A549 (cell line): ENCODE data around the gene KRTAP5-2. TPM values are rescaled to one million over a fixed set of nuclear protein-coding genes. Genes with fewer than 3 reads are reported as not detected.

Source experiments
- ATAC-seq, 2 experiments: fragments of 200-7000 bp in 1 of 2; fragments of >200 bp in 1 of 2; cut with Nextera tagmentation in 1 of 2; cut with Tn5 transposase in 1 of 2; 3 replicates each; pipeline versions ENCODE4 v1.8.0 to v1.9.1; 2018 to 2020; ENCODE audit warnings: mild to moderate bottlenecking in 1 of 2, moderate library complexity in 1 of 2
- CTCF ChIA-PET: fragments of 300-600 bp; sonication (Branson Sonifier 250); formaldehyde crosslinking; extraction: SDS; loops from one replicate; lab custom pipeline; 2021; ENCODE audit warnings: antibody characterized with exemption, inconsistent platforms; lab: Yijun Ruan, JAX
- POLR2A ChIA-PET: fragments of 350-600 bp; formaldehyde crosslinking; extraction: SDS; loops from one replicate; lab custom pipeline; 2021; ENCODE audit warnings: antibody characterized with exemption, inconsistent platforms; lab: Yijun Ruan, JAX
- DNase-seq, 2 experiments: peaks; one replicate each; pipeline versions ENCODE4 v3.0.0 to v3.0.0-alpha.2; 2011 to 2016; ENCODE audit warnings: low read depth in 1 of 2, low spot score in 1 of 2
- FAIRE-seq: peaks from 2 replicates; lab custom pipeline; 2011; peaks lifted over from hg19 to GRCh38; lab: Jason Lieb, UNC
- H3K27ac ChIP-seq, 2 experiments: fragments of >200 bp; sonication (Bioruptor Twin); formaldehyde crosslinking; 3 replicates each; pipeline ENCODE4 v1.5.1; 2016 to 2017
- H3K4me1 ChIP-seq: fragments of >200 bp; sonication (Bioruptor Twin); formaldehyde crosslinking; 3 replicates; pipeline ENCODE4 v1.6.1; 2016
- H3K4me2 ChIP-seq: fragments of >200 bp; sonication (Bioruptor Twin); formaldehyde crosslinking; 3 replicates; pipeline ENCODE4 v1.6.1; 2016
- H3K4me3 ChIP-seq: fragments of >200 bp; sonication (Bioruptor Twin); formaldehyde crosslinking; 3 replicates; pipeline ENCODE4 v1.5.1; 2016
- H3K9me3 ChIP-seq: fragments of >200 bp; sonication (Bioruptor Twin); formaldehyde crosslinking; 3 replicates; pipeline ENCODE4 v1.6.1; 2016
- CBX2 ChIP-seq: fragments of 200-600 bp; sonication (generic); IDR thresholded peaks from 2 replicates; pipeline ENCODE4 v1.6.1; 2016; ENCODE audit warnings: low read depth, mild to moderate bottlenecking, borderline replicate concordance
- FOSL2 ChIP-seq, 2 experiments: fragments of 450-650 bp in 1 of 2; fragments of >200 bp in 1 of 2; sonication (Bioruptor Twin) in 1 of 2; formaldehyde crosslinking; IDR thresholded peaks; 2 replicates each; pipeline versions ENCODE4 v1.5.0 to v1.6.1; 2016 to 2020; ENCODE audit warnings: mild to moderate bottlenecking in 1 of 2, moderate library complexity in 1 of 2
- HOXB5 ChIP-seq: fragments of 250-450 bp; sonication (Bioruptor Pico); IDR thresholded peaks from 2 replicates; pipeline ENCODE4 v1.5.0; 2020; ENCODE audit warnings: mild to moderate bottlenecking, moderate library complexity
- JUN ChIP-seq, 2 experiments: fragments of >200 bp; sonication (Bioruptor Twin); formaldehyde crosslinking; IDR thresholded peaks; 2 replicates in 1 of 2; 3 replicates in 1 of 2; pipeline ENCODE4 v1.6.1; 2016 to 2017
- MAZ ChIP-seq: fragments of 150-350 bp; IDR thresholded peaks from 2 replicates; pipeline ENCODE4 v1.6.1; 2014; ENCODE audit warnings: antibody characterized with exemption, low read depth, low read length, borderline replicate concordance
- NPAS2 ChIP-seq: fragments of 250-450 bp; sonication (Bioruptor Pico); IDR thresholded peaks from 2 replicates; pipeline ENCODE4 v1.8.0; 2022; ENCODE audit warnings: mild to moderate bottlenecking, moderate library complexity, borderline replicate concordance
- NR3C1 ChIP-seq: fragments of >200 bp; sonication (Bioruptor Twin); formaldehyde crosslinking; IDR thresholded peaks from 3 replicates; pipeline ENCODE4 v1.6.1; 2017
- POLR2A ChIP-seq: IDR thresholded peaks from 2 replicates; pipeline ENCODE4 v1.6.1; 2012; ENCODE audit warnings: mild to moderate bottlenecking, low read length
- RAD21 ChIP-seq, 2 experiments: fragments of >200 bp in 1 of 2; sonication (Bioruptor Twin) in 1 of 2; formaldehyde crosslinking in 1 of 2; IDR thresholded peaks in 1 of 2; conservative IDR thresholded peaks in 1 of 2; 2 replicates in 1 of 2; 3 replicates in 1 of 2; pipeline ENCODE4 v1.6.1; 2012 to 2018; ENCODE audit warnings: inconsistent platforms in 1 of 2
- RARB ChIP-seq: fragments of 250-450 bp; sonication (Bioruptor Pico); IDR thresholded peaks from 2 replicates; pipeline ENCODE4 v1.8.0; 2021; ENCODE audit warnings: mild to moderate bottlenecking, moderate library complexity
- RCOR1 ChIP-seq: fragments of 150-350 bp; IDR thresholded peaks from 2 replicates; pipeline ENCODE4 v1.6.1; 2014; ENCODE audit warnings: antibody characterized with exemption, low read length, low read depth
- RFX5 ChIP-seq: fragments of 450-650 bp; IDR thresholded peaks from 2 replicates; pipeline ENCODE4 v1.7.1; 2014; ENCODE audit warnings: antibody characterized with exemption, mild to moderate bottlenecking, moderate library complexity
- RNF2 ChIP-seq: fragments of 200-600 bp; sonication (generic); IDR thresholded peaks from 2 replicates; pipeline ENCODE4 v1.6.1; 2016; ENCODE audit warnings: low read depth, mild to moderate bottlenecking, antibody characterized with exemption, moderate library complexity, borderline replicate concordance
- TP53 ChIP-seq: fragments of 250-450 bp; sonication (Bioruptor Pico); IDR thresholded peaks from 2 replicates; pipeline ENCODE4 v1.5.0; 2021; ENCODE audit warnings: mild to moderate bottlenecking, moderate library complexity
- USF2 ChIP-seq: fragments of 450-650 bp; IDR thresholded peaks from 2 replicates; pipeline ENCODE4 v1.6.1; 2014; ENCODE audit warnings: antibody characterized with exemption
- ZC3H11A ChIP-seq: fragments of 450-650 bp; IDR thresholded peaks from 2 replicates; pipeline ENCODE4 v1.6.1; 2014; ENCODE audit warnings: antibody characterized with exemption, mild to moderate bottlenecking
- ZFP36 ChIP-seq: fragments of 450-650 bp; IDR thresholded peaks from 2 replicates; pipeline ENCODE4 v1.6.1; 2014; ENCODE audit warnings: borderline replicate concordance; ENCODE audit not compliant: partially characterized antibody
- ZSCAN20 ChIP-seq: fragments of 250-450 bp; sonication (Bioruptor Pico); IDR thresholded peaks from 2 replicates; pipeline ENCODE4 v1.8.0; 2022; ENCODE audit warnings: mild to moderate bottlenecking, moderate library complexity
- WGBS: methylation state at CpG from one replicate; pipeline ENCODE4 v1.1.6; 2017; ENCODE audit errors: missing lambda C conversion rate; 5-methylcytosine and 5-hydroxymethylcytosine counted together
- polyA plus RNA-seq, 4 experiments: library from polyadenylated mRNA; depleted of rRNA in 3 of 4; stranded (reverse); fragments of >200 nt; fragmentation: RNase III in 1 of 4; extraction: RNeasy Plus Mini Kit Qiagen cat#74134 plus additional on column Dnase treatment in 1 of 4; gene quantifications; 2 replicates in 3 of 4; 3 replicates in 1 of 4; pipeline ENCODE4 v1.2.3, GENCODE V29; 2011 to 2017
- TF ChIP-seq, protein P1 (sequence below): fragments of 250-450 bp; sonication (Bioruptor Pico); IDR thresholded peaks from 2 replicates; pipeline ENCODE4 v1.5.0; 2021; ENCODE audit warnings: mild to moderate bottlenecking, moderate library complexity, borderline replicate concordance

Gene KRTAP5-2
- polyA plus RNA-seq, 2 of the 4 experiments (the other 2 are of a cell fraction), result not detected

- peak overlapping the region; percentile 21; the same call in 2 of the 3 replicates for H3K4me3 ChIP-seq
- peak overlapping the region; percentile 86 to 90 for H3K27ac ChIP-seq
- peaks cover 59% of the 10 kb centered on the region for H3K4me1 ChIP-seq
- CTCF ChIA-PET, result interaction anchor here (1.0 to 26.3 kb wide), 7 partner anchors 10 to 598 kb away, joined by 3 to 719 read pairs (median 11); no protein-coding TSS in a partner anchor
- ATAC-seq, result peak in 1 of 2 experiments; percentile 1; a peak in 1 of 6 replicates
- POLR2A ChIA-PET, result interaction anchor here (1.0 to 1.3 kb wide), 2 partner anchors 12 to 13 kb away, joined by 3 to 4 read pairs; partner anchors contain the start of gene DUSP8
- no peaks in the 10 kb centered on the region for H3K9me3 ChIP-seq
- no peak for TF ChIP-seq POLR2A
- no peak for TF ChIP-seq NR3C1
- no peak for TF ChIP-seq CBX2
- DNase-seq, result no peak
- peak overlapping the region; percentile 87 for H3K4me2 ChIP-seq
- 87% methylated on average over 10 of the region's 12 CpGs for WGBS
- FAIRE-seq, result no peak
Measured at GRCh38 chr11:1558775-1559110, 39.4 kb downstream of the KRTAP5-2 start.

DNA sequence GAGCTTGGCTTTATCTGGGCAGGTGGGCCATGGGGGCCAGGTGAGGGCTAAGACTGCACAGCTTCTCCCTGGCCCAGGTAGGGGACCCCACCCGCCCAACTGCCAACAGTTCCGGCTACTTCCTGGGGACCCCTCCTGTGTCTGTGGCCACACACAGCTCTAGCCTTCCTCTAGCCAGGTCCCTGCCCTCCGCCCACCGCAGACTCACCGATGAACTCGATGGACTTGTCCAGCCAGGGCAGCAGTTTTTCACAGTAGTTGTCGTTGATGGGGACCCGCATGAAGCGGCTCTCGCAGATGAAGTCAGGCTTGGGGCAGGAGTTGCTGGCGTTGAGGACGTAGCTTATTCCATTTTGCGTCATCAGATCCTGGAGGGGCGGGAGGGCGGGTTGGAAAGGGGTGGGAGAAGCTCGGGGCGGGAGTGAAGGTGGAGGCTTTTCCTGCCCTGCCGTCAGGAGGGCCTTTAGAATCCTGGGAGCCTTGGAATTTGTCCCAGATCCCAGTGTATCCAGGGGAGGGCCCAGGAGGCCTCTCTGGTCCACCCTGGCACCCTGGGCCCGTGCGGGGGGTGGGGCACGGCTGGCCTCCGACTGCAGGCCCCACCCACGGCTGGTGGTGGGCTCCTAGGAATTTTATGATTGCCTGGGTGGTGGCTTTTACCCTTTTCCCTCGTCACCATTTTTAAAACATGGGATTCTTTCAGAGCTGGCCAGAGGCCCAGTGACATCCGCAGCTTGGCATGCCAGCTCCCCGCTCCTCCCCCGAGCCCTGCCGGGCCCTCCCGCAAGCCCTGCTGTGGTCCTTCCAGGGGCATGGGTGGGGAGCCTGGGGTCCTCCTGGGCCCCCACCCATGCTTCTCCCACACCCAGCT lies 40.0 kb downstream of the KRTAP5-2 start:
- WGBS, result 49% methylated on average over 19 of the region's 29 CpGs
- Histone ChIP-seq H3K4me1 (peaks cover 59% of the 10 kb centered on the region), H3K4me2 (peak overlapping the region; percentile 87), H3K9me3 (no peaks in the 10 kb centered on the region), H3K4me3 (peak overlapping the region; percentile 21; the same call in 2 of the 3 replicates), H3K27ac (peak overlapping the region; percentile 86 to 90)
- DNase-seq (peak; percentile 53 to 71), ATAC-seq (peak; percentile 23 to 57; a peak in 3 of 6 replicates), FAIRE-seq (no peak)
- ChIA-PET POLR2A (interaction anchor here (1.1 to 1.3 kb wide), 2 partner anchors 10 to 11 kb away, joined by 3 to 4 read pairs; no protein-coding TSS in a partner anchor), CTCF (interaction anchor here (0.8 to 26.3 kb wide), 8 partner anchors 11 to 598 kb away, joined by 3 to 719 read pairs (median 8); no protein-coding TSS in a partner anchor)
- TF ChIP-seq, protein P1, sequence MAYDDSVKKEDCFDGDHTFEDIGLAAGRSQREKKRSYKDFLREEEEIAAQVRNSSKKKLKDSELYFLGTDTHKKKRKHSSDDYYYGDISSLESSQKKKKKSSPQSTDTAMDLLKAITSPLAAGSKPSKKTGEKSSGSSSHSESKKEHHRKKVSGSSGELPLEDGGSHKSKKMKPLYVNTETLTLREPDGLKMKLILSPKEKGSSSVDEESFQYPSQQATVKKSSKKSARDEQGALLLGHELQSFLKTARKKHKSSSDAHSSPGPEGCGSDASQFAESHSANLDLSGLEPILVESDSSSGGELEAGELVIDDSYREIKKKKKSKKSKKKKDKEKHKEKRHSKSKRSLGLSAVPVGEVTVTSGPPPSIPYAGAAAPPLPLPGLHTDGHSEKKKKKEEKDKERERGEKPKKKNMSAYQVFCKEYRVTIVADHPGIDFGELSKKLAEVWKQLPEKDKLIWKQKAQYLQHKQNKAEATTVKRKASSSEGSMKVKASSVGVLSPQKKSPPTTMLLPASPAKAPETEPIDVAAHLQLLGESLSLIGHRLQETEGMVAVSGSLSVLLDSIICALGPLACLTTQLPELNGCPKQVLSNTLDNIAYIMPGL (CRISPR knock-in tag), result no peak
- TF ChIP-seq RCOR1 (no peak), FOSL2 (IDR thresholded peaks at IDR 0.05) (no peak), FOSL2 (CRISPR knock-in tag; IDR thresholded peaks at IDR 0.05) (no peak)

GRCh38 chr11:1557051-1557884 lies 40.8 kb downstream of the KRTAP5-2 start:
- ChIA-PET CTCF (interaction anchor here (0.8 to 26.3 kb wide), 7 partner anchors 9 to 599 kb away, joined by 3 to 719 read pairs (median 5); no protein-coding TSS in a partner anchor), POLR2A (interaction anchor here (1.1 kb wide), 1 partner anchor 9 kb away, joined by 4 read pairs; no protein-coding TSS in a partner anchor)

More at GRCh38 chr11:1557051-1557884, 40.8 kb downstream of the KRTAP5-2 start:
- H3K4me2 ChIP-seq, result peak overlapping the region; percentile 87
- H3K9me3 ChIP-seq, result no peaks in the 10 kb centered on the region
- H3K4me3 ChIP-seq, result no peak overlapping the region
- FAIRE-seq (no peak), ATAC-seq (no peak), DNase-seq (no peak)
- WGBS, result 97% methylated on average over 39 of the region's 74 CpGs
- peaks cover 59% of the 10 kb centered on the region for H3K4me1 ChIP-seq
- peak overlapping the region; percentile 86 to 90 for H3K27ac ChIP-seq
- no peak for TF ChIP-seq NPAS2 (CRISPR knock-in tag)
- no peak for TF ChIP-seq RNF2
- TF ChIP-seq ZC3H11A, result no peak
- no peak for TF ChIP-seq JUN (IDR thresholded peaks at IDR 0.05)
- TF ChIP-seq HOXB5 (CRISPR knock-in tag), result no peak
- no peak for TF ChIP-seq USF2
- TF ChIP-seq MAZ, result no peak
- no peak for TF ChIP-seq ZFP36
- no peak for TF ChIP-seq RAD21 (conservative IDR thresholded peaks at IDR 0.05 in 1 of 2, IDR thresholded peaks at IDR 0.05 in 1 of 2)
- no peak for TF ChIP-seq TP53
- TF ChIP-seq RFX5, result no peak
- TF ChIP-seq RARB (CRISPR knock-in tag), result no peak
- no peak for TF ChIP-seq POLR2A
- no peak for TF ChIP-seq FOSL2 (IDR thresholded peaks at IDR 0.05)
- TF ChIP-seq FOSL2 (CRISPR knock-in tag; IDR thresholded peaks at IDR 0.05), result no peak
- TF ChIP-seq ZSCAN20 (CRISPR knock-in tag), result no peak
